ENCODE measurements around the gene PHKB.

PHKB gene

DNA sequence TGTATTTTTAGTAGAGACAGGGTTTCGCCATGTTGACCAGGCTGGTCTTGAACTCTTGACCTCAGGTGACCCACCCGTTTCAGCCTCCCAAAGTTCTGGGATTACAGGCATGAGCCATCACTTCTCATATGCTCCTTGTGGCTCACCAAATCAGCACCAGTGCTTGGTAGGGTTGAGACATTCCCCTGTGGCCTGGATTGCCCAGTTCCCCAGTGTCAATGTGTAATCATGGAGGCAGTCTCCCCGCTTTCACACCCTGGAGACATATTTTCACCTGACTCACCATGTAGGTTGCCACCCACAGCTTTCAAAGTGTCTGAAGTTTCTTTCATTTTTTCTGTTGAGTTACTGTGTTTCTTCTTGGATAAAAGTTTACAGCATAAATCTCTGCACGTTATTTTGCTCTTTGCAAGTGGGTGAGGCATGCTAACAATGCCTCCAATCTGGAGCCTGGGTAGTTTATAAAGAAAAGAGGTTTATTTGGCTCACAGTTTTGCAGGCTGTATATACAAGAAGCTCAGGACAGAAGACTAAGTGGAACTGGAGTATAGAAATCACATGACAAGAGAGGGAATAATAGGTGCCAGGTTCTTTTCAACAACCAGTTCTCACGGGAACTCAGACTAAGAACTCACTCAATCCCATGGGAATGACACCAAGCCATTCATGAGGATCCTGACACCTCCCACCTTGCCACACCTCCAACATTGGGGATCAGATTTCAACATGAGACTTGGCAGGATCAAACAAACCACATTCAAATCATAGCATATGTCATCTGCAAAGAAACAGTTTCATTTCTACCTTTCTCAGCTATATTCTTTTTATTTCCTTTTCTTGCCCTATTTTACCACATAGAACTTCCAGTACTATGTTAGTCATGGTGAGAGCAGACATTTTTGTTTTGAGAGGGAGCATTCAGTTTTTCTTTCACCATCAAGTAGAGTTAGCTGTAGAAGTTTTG is 113.2 kb downstream of the PHKB start:
- DNase-seq = peak; percentile 27

DNA sequence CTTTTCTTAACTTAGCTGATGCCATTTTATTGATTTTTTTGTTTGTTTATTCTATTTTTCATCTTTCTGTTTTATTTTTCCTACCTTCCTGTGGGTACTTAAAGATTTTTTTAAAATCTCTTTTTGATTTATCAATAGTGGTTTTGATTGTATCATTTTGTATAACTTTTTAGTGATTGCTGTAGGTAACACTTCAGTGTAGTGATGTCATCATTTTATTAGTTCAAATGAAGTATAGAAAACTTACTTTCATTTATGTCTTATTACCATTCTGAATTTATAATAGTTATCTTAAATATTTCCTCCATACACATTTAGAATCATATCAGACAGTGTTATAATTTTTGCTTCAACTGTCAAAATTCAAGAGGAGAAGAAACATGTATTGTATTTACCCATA is 115.9 kb downstream of the PHKB start:
- DNase-seq = no peak

DNA sequence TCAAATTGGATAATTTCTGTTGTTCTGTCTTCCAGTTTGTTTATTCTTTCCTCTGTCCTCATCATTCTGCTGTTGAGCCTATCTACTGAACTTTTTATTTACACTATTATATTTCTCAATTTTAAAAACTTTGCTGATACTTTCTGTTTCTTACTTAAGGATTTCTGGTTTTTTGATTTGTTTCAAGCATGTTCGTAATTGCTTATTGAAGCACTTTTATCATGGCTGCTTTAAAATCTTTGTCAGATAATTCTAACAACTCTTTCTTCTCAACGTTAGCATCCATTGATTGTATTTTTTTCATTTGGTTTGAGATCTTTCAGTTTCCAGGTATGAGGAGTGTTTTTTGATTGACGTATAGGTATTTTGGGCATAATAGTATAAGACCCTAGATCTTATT is 116.9 kb downstream of the PHKB start:
- no peak for DNase-seq

DNA sequence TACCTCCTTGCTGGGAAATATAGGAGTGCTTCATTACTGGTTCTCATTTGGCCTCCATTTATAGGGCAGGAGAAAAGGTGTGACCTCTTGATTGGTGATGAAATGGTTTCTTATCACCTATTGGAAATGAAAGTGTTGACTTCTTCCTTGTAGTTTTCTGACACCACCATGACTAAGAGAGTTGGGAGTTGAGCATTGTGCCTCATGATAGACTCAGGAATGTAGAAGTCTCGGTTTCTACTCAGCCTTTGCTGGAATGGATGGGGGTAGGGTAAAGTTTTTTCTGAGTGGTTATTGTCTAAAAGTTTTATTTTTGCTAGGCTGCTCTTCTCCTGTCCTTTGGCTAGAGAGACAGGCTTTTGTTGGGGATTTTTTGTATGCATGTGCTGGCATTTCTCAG is 117.4 kb downstream of the PHKB start:
- no peak for DNase-seq

DNA sequence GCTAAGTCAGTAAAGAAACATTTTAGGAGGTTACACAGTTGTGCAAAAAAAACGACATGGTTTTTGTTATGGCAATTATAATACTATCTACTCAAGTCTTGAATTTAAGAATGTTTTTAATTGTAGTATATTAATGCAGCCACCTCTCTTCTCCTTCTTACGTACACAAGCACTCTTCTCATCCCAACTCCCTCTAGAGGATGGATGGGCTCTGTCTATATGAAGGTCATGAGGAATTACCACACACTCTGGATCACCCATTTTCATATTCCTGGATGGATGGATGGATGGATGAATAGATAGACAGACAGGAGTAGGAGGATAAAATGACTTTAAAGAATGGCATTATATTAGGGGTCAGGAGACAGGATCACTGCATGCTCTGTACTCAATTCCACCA is 120.0 kb downstream of the PHKB start:
- DNase-seq = no peak

DNA sequence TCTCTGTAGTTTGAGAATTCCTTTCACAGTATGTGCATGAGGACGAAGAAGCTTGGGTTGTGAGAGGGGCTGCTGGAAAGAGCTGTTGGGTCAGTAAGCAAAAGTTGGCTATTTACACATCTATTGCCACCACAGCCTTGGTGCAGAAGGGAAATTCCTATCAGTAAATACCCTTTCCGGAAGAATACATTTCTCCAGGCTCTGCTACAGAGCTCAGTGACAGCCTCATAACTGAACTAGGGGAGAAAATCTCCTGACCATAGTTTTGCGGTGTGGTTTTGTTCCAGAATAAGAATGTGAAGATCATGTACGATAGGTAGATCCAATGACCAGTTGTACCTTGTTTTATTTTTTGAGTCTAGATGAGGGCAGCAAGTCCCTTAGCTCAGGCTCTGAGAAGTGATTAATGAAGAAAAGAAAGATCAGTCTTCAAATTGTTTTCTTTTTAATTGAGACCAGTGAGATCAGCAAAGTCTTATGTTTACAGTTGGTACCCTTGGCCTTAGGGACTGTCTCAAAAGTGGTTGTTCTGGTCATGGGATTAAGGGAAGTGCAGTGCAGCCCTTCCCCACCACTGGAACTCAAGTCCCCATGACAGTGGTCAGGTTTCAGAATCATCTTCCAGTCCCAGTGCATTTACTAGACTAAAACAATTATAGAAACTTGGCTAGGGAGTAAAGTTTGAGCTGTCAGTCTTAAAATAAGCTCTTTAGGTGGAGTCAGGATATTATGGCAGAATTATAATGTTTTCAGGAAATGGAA is 123.5 kb downstream of the PHKB start:
- no peak for DNase-seq

DNA sequence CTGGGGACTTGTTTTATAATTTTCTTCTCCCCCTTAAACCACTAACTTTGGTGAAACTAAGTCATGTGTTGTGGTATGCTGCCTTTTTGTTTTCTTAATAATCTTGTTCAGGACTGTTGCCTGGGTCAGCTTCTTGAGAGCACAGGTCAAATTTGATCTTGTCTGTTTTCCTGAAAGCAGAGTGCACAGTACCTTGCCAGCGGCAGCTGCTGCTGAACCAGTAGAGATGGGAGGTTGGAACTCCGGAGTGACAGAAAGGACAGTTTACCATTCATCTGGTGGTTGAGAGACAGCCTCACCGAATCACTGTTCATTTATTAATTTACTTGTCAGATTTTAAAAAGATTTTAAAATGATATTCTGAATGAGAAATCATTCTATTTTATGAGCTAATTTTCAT is 125.0 kb downstream of the PHKB start:
- no peak for DNase-seq

DNA sequence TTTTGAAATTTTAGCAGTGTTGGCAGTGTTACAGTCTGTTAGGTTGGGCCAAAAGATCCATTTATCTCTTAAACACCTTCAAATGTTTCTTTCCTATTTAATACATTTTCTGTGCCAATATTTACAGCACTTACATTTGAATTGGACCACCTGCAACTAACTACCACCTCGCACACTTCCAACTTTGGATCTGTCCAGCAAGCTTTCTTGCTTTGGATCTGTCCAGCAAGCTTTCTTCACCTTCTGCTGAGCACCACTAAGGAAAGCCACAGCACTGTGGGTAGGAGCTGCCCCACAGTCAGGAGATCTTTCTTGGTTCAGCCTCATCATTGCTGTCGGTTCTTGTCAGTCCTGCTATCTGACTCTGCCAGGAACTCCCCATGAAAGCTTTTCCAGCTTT is 129.3 kb downstream of the PHKB start:
- DNase-seq = no peak

DNA sequence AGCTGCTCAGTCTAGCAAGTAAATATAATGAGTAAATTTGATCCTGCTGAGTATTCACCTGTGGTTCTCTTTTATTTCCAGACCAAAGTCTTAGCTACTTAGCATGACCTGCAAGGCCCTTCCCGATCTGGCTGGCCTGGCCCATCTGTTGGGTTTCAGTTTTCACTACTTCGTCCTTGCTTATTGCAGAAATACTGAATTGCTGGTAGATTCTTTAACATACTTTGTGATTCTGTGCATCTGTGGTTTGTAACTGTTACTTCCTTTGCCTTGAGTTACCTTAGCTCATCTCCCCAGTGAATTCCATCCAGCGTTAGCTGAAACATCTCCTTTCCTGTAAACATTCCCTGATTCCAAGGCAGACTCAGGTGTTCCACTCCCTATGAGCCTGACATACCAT is 131.1 kb downstream of the PHKB start:
- DNase-seq = no peak

DNA sequence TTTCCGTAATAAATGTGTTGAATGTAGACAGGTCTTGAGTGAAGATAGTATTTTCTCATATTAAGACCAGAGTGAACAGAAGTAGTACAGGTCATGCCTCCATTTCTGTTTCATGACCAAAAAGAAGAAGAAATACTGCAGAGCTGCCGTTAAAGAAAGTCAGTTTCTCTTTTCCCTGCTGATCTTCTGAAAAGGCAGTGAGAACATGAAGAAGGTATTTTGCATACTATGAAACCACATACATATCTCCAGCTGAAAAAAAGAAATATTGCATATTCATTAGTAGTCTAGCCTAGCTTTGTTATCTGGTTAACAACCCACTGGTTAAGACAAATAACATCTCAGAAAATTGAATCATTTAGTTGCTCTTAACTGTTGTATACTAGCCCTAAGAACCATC is 138.4 kb downstream of the PHKB start:
- DNase-seq = no peak

DNA sequence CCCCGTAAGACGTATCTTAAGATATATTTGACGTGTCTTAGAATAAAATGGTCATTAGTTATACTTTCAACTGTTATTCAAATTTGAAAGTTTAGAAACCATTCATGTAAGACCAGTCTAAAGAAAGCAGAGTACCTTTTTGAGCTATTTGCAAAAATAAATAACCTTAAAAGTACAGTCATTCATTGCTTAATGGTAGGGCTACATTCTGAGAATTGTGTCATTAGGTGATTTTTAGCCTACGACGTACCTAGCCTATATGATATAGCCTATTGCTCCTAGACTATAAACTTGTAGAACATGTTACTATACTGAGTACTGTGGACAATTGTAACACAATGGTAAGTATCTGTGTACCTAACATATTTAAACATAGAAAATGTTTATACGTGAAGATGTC is 139.2 kb downstream of the PHKB start:
- DNase-seq = no peak

DNA sequence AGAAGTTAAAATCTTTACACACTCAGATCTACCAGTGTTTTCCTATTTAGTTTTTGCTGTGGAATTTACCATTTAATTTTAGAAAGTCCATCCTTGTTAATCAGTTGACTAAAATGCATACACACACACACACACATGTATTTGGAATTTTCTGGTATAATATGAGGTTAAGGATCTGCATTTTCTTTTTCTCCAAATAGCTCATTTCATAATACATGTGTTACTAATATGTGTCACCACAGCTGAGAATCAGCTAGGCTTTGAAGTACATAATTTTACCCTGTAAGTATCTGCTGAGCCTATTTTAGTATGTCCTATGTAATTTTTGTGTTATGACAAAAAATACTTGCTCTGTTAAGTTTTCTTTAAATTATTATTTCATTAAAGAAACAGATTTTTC is 143.2 kb downstream of the PHKB start:
- no peak for DNase-seq

DNA sequence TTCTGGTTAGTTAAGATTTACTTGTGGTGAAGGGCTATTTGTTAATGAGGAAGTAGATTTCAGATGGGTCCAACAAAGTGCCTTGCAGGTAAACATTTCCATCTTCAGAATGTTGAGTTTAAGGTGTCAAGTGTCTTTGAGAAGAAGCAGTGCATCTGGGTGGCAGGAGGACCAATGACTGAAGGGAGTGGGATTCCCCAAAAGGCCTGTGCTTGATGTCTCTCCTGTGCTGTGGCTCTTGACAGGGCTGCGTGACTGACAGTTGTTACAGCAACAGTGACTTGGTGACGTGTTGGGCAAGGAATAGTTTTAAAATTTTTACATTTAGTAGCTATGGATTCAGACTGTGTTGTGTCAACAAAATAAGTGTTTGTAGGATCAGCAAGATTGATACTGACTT is 149.9 kb downstream of the PHKB start:
- DNase-seq = no peak

DNA sequence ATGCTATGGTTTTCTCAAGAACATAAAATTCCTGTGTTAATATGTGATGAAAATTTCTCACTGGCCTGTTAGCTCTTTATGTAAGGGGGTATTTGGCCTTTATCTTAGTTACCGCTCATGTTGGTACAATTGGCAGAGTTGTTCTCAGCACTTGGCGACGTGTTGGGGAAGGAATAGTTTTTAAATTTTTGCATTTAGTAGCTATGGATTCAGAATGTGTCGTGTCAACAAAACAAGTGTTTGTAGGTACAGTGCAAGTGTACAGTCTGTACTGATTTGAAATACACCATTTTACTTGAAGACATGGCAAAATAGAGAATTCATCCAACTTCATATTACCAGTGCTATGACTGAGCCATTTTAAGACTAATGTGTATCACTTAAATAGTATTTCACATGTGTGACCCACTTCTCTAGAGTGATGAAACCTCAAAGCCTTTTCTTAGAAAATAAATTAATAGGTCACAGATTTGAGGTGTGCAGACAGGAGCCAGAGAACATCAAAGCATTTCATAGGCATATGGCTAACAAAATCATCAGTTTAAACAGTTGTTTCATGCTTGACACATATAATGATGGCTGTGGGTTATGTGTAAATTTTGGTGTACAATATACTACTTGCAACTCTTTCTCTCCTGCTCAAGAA is 150.8 kb downstream of the PHKB start:
- no peak for DNase-seq

DNA sequence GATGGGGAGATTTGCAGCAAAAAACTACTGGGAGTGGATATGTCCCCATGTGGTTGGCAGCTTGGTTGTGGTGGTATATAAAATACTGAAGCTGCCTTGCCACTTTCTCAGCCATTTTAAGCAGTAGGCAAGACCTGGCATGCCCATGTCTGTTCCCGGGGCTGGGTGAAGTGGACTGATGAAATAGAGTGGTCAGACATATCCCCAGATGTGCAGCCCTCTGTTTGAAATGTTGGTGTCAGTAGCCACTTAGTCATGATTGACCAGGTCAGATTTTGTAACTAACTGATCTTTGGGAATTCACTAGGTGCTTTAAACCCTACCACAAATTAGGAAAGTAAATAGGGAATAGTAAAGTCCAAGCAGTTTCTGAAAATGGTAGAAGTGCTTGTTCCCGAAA is 151.6 kb downstream of the PHKB start:
- DNase-seq = no peak

DNA sequence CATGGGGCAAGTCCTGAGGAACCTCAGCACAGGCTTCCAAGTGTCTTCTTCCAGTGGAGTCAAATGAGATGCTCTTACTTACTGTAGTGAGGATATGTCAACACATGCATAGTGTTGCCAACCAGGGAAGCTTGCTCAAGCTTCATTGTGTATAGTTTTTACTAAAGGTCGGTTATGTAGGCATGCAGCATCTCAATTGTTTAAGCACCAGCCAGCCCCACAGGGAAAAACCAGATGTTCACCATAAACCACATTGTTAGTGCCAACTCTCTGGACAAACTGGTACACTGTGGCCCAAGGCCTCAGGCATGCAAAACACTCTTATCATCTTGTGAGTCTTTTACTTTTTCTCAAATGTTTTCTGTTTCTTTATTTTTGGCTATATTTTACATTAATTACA is 152.1 kb downstream of the PHKB start:
- DNase-seq = no peak

DNA sequence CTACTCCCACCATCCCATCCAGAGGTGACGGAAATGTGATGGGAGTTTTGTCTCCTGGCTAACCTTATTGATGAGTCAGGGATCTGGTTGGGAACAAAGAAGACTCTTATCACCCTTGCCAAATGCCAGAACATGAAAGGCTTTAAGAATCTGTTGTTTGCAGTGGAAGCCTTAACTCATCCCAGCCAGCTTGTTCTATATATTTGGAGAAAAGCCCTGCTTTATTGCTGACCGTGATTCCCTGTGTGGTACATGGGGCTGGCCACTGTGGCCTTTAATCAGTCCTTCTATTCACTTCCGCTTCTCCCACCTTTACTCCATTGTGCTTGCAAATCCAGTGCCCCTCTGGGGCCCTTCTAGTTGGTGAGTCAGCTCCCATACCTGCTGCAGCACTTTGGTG is 156.6 kb downstream of the PHKB start:
- no peak for DNase-seq

DNA sequence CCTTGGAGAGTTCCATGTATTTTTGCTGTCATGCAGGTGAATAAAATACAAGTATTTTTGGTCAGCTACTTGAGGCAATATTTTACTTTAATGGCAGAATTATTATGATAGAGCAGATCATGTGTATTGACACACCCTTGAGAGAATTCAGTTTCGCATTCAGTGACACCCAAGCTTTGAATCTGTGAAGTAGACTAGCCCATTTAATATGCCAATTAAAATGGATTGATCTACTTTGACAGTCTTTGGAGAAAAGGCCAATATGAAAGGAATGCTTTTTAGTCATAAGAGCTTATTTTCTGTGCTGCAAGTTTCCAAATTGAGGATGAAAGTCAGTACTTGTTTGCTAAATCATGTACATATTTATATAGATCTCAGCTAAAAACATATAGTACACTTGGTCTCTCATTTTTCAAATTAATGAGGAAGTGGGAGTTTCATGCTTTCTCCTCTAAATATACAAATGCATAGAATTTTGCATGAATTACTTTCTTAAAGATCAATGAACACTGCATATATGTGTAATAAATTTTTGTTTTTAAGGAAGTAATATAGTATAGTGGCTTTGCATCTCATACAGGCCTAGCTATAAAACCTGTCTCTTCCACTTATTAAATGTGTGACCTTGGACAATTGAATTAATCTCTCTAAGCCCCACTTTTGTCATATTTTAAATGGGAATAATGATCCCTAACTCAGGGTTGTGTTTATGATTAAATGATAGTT is 161.5 kb downstream of the PHKB start:
- no peak for DNase-seq

DNA sequence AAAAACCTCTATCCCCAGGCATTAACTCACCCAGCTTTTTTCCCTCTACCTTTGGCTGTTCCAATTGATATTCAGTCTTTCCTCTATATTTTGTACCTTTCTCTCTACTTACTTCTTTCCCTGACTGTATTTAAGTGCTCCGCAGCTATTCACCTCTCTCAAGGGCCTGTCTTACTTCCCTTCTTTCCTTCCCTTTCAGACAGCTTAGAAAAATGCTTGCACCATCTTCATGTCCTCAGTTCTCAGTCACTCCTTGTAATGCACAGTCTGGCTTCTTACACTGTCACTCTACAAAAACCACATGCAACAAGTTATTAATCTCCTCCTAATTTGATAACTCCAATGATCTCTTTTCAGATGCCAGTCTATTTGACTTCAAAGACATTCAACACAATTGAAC is 163.4 kb downstream of the PHKB start:
- DNase-seq = no peak

DNA sequence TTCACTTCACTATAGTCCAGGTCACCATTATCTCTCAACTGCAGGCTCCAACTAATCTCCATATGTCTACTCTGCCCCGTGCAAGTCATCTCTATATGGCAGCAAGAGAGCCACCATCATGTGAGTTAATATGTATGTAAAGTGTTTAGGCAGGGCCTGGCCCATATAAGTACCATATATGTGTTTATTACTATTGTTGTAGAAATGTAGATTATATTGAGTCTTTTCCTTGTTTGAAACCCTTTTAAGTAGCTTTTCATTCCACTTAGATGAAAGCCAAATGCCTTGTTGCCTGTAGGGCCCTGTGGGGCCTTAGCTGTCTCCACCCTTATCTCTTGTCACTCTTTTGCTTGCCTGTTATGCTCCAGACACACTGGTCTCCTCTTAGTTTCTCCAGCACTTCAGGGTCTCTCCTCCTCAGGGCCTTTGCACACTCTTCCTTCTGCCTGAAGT is 164.0 kb downstream of the PHKB start:
- DNase-seq = no peak

DNA sequence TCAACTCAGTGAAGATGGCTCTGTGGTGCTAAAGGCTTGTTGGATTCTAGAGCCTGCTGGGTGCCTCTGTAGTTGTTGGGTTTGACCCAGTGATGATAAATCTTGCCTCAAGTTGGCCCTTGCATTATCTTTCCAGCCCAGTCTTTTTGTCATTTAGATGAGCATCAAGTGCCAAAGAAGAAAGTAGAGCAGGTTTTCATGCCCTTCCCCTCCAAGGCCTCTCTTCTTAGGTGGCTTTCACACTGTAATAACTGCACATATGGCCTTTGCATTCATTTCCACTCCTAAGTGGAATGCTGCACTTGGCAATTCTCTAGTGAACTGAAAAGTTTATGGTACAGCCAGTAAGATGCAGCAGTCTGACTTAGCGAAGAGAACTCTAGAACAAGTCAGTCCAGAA is 165.1 kb downstream of the PHKB start:
- no peak for DNase-seq

DNA sequence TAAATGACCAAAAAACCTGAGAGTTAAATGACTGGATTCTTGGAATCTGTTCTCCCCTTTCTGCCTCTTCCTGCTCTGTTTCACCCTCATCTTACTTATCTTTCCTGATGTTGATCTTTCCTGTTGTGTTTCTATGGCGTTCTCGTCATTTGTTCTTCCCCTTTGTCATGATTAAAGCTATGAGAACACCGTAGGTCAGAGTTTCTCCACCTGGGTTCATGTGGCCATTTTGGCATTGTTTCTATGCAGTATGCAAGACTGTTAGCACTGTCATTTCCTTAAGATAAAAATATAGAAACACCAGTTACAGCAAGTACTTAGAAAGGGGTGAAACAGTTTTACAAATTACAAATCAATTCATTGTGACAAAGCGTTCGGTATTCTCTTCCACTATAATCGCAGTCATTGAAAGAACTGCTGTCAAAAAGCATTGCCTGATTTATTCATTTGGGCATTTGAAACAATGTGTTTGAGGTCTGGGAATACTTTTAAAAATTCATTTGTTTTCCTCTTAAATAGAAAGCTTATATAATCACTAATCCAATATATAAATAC is 166.0 kb downstream of the PHKB start:
- DNase-seq = no peak

DNA sequence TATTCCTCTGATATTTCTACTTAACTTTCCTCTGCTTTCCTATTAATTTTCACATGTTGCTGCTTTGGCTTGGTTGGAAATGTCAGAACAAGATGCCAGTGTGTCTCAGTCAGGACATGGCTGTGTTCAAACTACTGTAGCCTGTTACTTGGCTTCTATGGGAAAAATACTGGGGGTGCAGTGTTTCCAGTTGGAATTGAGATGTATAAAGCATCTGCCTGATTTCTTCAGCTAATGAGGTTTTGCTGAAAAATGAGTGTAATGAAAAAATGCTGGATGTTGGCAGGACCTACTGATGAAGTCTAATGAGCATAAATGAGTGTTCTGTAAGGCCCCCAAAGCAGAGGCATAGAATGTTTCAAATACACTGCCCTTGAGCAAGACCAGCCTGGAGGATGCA is 166.6 kb downstream of the PHKB start:
- no peak for DNase-seq
